Camera-type eye (tissue), 1 donor: Measurements from ENCODE around the gene ZNRF2. TPM values are rescaled to one million over a fixed set of nuclear protein-coding genes. Genes with fewer than 3 reads are reported as not detected.

Source experiments
- total RNA-seq: library from RNA; depleted of rRNA; stranded (reverse); fragments of >200 nt; gene quantifications from one replicate; pipeline ENCODE4 v1.2.3, GENCODE V29; 2014

The ZNRF2 gene
- 35.3 TPM for total RNA-seq

DNA sequence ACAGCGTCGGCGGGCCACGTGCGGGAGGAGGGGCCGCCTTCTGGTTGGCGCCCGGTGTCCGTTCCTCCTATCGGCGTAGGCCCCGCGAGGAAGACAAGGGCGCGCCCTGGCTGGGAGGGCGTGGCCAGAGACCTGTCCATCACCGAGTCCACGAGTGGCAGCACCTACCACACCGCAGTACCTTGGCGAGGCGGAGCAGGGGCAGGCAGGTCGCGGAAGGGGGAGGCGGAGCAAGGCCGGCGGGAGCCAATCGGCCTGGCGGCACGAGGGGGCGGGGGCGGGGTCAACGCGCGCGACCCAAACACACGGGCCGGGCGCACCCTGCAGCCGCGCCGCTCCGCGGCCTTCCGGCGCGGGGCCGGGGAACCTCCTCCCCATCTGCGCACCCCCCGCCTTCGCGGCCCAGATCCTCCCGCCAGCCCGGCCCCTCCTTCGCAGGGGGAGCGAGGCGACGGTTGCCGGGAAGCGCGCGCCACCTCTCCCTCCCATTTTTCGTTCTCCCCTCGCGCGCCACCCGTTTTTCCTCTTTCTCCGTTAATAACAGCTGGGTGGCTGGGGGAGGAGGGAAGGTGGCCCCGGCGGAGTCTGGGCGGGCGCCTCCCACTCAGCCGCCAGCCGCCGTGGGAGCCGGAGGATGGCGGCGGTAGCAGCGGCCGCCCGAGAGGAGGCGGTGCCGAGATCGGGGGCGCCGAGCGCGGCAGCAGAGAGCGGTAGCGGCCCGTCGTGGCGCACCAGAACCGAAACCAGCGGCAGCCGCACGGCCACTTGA lies at the start of gene ZNRF2:
Gene ZNRF2 (plus strand): TSS at position 300 of the 769 bp plus-strand sequence. CDS start 761 bp downstream, outside the sequence.

Other genes starting within 250 kb of the ZNRF2 start
- 103 TPM for gene MTURN, start 149.6 kb upstream of the ZNRF2 start, total RNA-seq
- gene NOD1, start 194.2 kb downstream of the ZNRF2 start, total RNA-seq, result 10.6 TPM
- gene GGCT, start 220.2 kb downstream of the ZNRF2 start, total RNA-seq, result 21.2 TPM